Small intestine (tissue), 7 donors: Measurements from ENCODE around the gene SASH1. TPM values are rescaled to one million over a fixed set of nuclear protein-coding genes. Genes with fewer than 3 reads are reported as not detected.
A peak's percentile ranks its signal among the peaks of the same experiment; 100 is the strongest.

Experiments used
- DNase-seq, 2 donors: peaks; one replicate each; pipeline versions ENCODE4 v3.0.0 to v3.0.0-alpha.2; 2013
- FAIRE-seq: peaks from 2 replicates; lab custom pipeline; 2012; peaks lifted over from hg19 to GRCh38; lab: Jason Lieb, UNC
- H3K27ac ChIP-seq, 3 donors: one replicate each; pipeline ENCODE4 v1.5.1; 2013; ENCODE audit warnings: low read length in 2 of 3, mild to moderate bottlenecking in 2 of 3, control low read depth in 1 of 3, inconsistent platforms in 1 of 3, low read depth in 1 of 3, moderate library complexity in 1 of 3
- H3K27me3 ChIP-seq, 3 donors: one replicate each; pipeline ENCODE4 v1.6.1; 2013; ENCODE audit warnings: low read length in 3 of 3, inconsistent platforms in 1 of 3; ENCODE audit not compliant: control insufficient read depth in 3 of 3, insufficient read depth in 3 of 3
- H3K36me3 ChIP-seq, 3 donors: one replicate each; pipeline ENCODE4 v1.6.1; 2013; ENCODE audit warnings: low read length in 3 of 3, inconsistent platforms in 1 of 3, low read depth in 1 of 3, mild to moderate bottlenecking in 1 of 3, moderate library complexity in 1 of 3; ENCODE audit not compliant: control insufficient read depth in 3 of 3, insufficient read depth in 2 of 3
- H3K4me1 ChIP-seq, 3 donors: one replicate each; pipeline ENCODE4 v1.6.1; 2013; ENCODE audit warnings: low read length in 2 of 3, inconsistent platforms in 1 of 3, low read depth in 1 of 3, mild to moderate bottlenecking in 1 of 3, moderate library complexity in 1 of 3; ENCODE audit not compliant: control insufficient read depth in 3 of 3, insufficient read depth in 2 of 3
- H3K4me3 ChIP-seq, 3 donors: one replicate each; pipeline ENCODE4 v1.5.1; 2013; ENCODE audit warnings: low read length in 3 of 3, control low read depth in 1 of 3, inconsistent platforms in 1 of 3, low read depth in 1 of 3, mild to moderate bottlenecking in 1 of 3, moderate library complexity in 1 of 3
- H3K9me3 ChIP-seq, 2 donors: one replicate each; pipeline ENCODE4 v1.6.1; 2013; ENCODE audit warnings: low read depth in 1 of 2, low read length in 1 of 2; ENCODE audit not compliant: control insufficient read depth in 2 of 2, insufficient read depth in 1 of 2
- WGBS, 3 donors: extraction: QIAGEN DNeasy Blood & Tissue Kit; methylation state at CpG; one replicate each; pipeline ENCODE4 v1.1.7; 2013; 5-methylcytosine and 5-hydroxymethylcytosine counted together
- polyA plus RNA-seq, 4 donors: library from polyadenylated mRNA; stranded (reverse) in 3 of 4; unstranded in 1 of 4; fragments of 200-250 nt in 3 of 4; fragments of 120-200 nt in 1 of 4; gene quantifications; one replicate each; pipeline versions ENCODE4 v1.2.1 to v1.2.3, GENCODE V29; 2013
- donor health status: healthy with polysubstance abuse.
- donor health status: control.
- donor health status: control.
- donor health status: Bipolar disorder and iron deficiency.
- donor health status: healthy.

Gene SASH1
- polyA plus RNA-seq, 4 donors: 1.3 to 16.1 (median 8.0) TPM

- H3K27ac ChIP-seq: no peak overlapping the region
- FAIRE-seq: no peak
- no peaks in the 10 kb centered on the region for H3K4me1 ChIP-seq
- H3K4me3 ChIP-seq: no peak overlapping the region
- H3K27me3 ChIP-seq: no peaks in the 10 kb centered on the region
- WGBS, 3 donors: 87 to 92% (median 91%) methylated on average over 7 of the region's 7 CpGs
- H3K9me3 ChIP-seq: no peaks in the 10 kb centered on the region
- DNase-seq: no peak
- peaks cover 0 to 48% (median 8%) of the 10 kb centered on the region in 3 donors for H3K36me3 ChIP-seq
These were observed 192.7 kb downstream of the SASH1 start for GRCh38 chr6:148535381-148535780.

GRCh38 chr6:148535976-148536375 lies 193.3 kb downstream of the SASH1 start:
- FAIRE-seq: no peak
- WGBS, 3 donors: 82 to 89% (median 88%) methylated on average over 3 of the region's 3 CpGs
- H3K36me3 ChIP-seq: peaks cover 3 to 51% (median 8%) of the 10 kb centered on the region in 3 donors

GRCh38 chr6:148538261-148539190 lies 195.9 kb downstream of the SASH1 start:
- WGBS, 3 donors: 63 to 88% (median 67%) methylated on average over 13 of the region's 13 CpGs
- FAIRE-seq: no peak
- Histone ChIP-seq H3K4me1 (no peaks in the 10 kb centered on the region), H3K36me3 (peaks cover 3 to 35% (median 8%) of the 10 kb centered on the region in 3 donors), H3K4me3 (no peak overlapping the region), H3K27ac (peak overlapping the region in 1 of 3 donors; percentile 56), H3K9me3 (no peaks in the 10 kb centered on the region), H3K27me3 (no peaks in the 10 kb centered on the region)
- DNase-seq: no peak

More at GRCh38 chr6:148535976-148536375, 193.3 kb downstream of the SASH1 start:
- Histone ChIP-seq H3K27ac (no peak overlapping the region), H3K9me3 (no peaks in the 10 kb centered on the region), H3K4me3 (no peak overlapping the region), H3K27me3 (no peaks in the 10 kb centered on the region), H3K4me1 (no peaks in the 10 kb centered on the region)
- no peak for DNase-seq

- DNase-seq: no peak
- FAIRE-seq: no peak
- Histone ChIP-seq H3K36me3 (peaks cover 4 to 39% (median 6%) of the 10 kb centered on the region in 3 donors), H3K4me1 (no peaks in the 10 kb centered on the region), H3K4me3 (no peak overlapping the region), H3K9me3 (no peaks in the 10 kb centered on the region), H3K27ac (no peak overlapping the region), H3K27me3 (no peaks in the 10 kb centered on the region)
- WGBS, 3 donors: 86 to 95% (median 91%) methylated on average over 6 of the region's 6 CpGs
These were observed 200.9 kb downstream of the SASH1 start for GRCh38 chr6:148543540-148543939.

- H3K27me3 ChIP-seq: no peaks in the 10 kb centered on the region
- FAIRE-seq: no peak
- no peak overlapping the region for H3K4me3 ChIP-seq
- H3K9me3 ChIP-seq: no peaks in the 10 kb centered on the region
- WGBS, 3 donors: 89 to 95% (median 94%) methylated on average over 17 of the region's 17 CpGs
- DNase-seq: no peak
- H3K27ac ChIP-seq: no peak overlapping the region
- no peaks in the 10 kb centered on the region for H3K4me1 ChIP-seq
- peaks cover 6 to 44% (median 8%) of the 10 kb centered on the region in 3 donors for H3K36me3 ChIP-seq
These were observed 201.8 kb downstream of the SASH1 start for GRCh38 chr6:148544421-148544820.

- Histone ChIP-seq H3K9me3 (no peaks in the 10 kb centered on the region), H3K27ac (no peak overlapping the region), H3K27me3 (no peaks in the 10 kb centered on the region), H3K4me3 (no peak overlapping the region), H3K36me3 (peaks cover 3 to 39% (median 8%) of the 10 kb centered on the region in 3 donors), H3K4me1 (no peaks in the 10 kb centered on the region)
- DNase-seq (no peak), FAIRE-seq (no peak)
- WGBS, 3 donors: 95 to 97% (median 96%) methylated on average over 14 of the region's 14 CpGs
These were observed 203.3 kb downstream of the SASH1 start for GRCh38 chr6:148545901-148546300.

GRCh38 chr6:148547110-148547509 lies 204.5 kb downstream of the SASH1 start:
- FAIRE-seq (no peak), DNase-seq (no peak)
- H3K4me3 ChIP-seq: no peak overlapping the region
- H3K27ac ChIP-seq: no peak overlapping the region
- no peaks in the 10 kb centered on the region for H3K4me1 ChIP-seq
- no peaks in the 10 kb centered on the region for H3K27me3 ChIP-seq
- WGBS, 3 donors: 89 to 92% (median 91%) methylated on average over 7 of the region's 7 CpGs
- H3K36me3 ChIP-seq: peaks cover 3 to 39% (median 8%) of the 10 kb centered on the region in 3 donors
- no peaks in the 10 kb centered on the region for H3K9me3 ChIP-seq

GRCh38 chr6:148548065-148548748 lies 205.6 kb downstream of the SASH1 start:
- WGBS, 3 donors: 80 to 92% (median 90%) methylated on average over 22 of the region's 22 CpGs

More at GRCh38 chr6:148548065-148548748, 205.6 kb downstream of the SASH1 start:
- no peaks in the 10 kb centered on the region for H3K27me3 ChIP-seq
- FAIRE-seq (no peak), DNase-seq (no peak)
- no peaks in the 10 kb centered on the region for H3K4me1 ChIP-seq
- no peak overlapping the region for H3K27ac ChIP-seq
- H3K36me3 ChIP-seq: peaks cover 3 to 37% (median 8%) of the 10 kb centered on the region in 3 donors
- H3K4me3 ChIP-seq: no peak overlapping the region
- H3K9me3 ChIP-seq: no peaks in the 10 kb centered on the region
